Body of pancreas (tissue), 4 donors: ENCODE results near the gene CACNA1C.

Experiments used
- CTCF ChIP-seq, 7 experiments: fragments of 450-650 bp in 4 of 7; fragments of 200-600 bp in 3 of 7; sonication (generic) in 3 of 7; IDR thresholded peaks; one replicate each; pipeline ENCODE4 v1.5.1; 2016 to 2019; ENCODE audit warnings: antibody characterized with exemption in 7 of 7
- POLR2A ChIP-seq, 3 donors: fragments of 450-650 bp; IDR thresholded peaks; one replicate each; pipeline ENCODE4 v1.6.1; 2016; ENCODE audit warnings: antibody characterized with exemption in 3 of 3, mild to moderate bottlenecking in 2 of 3

DNA sequence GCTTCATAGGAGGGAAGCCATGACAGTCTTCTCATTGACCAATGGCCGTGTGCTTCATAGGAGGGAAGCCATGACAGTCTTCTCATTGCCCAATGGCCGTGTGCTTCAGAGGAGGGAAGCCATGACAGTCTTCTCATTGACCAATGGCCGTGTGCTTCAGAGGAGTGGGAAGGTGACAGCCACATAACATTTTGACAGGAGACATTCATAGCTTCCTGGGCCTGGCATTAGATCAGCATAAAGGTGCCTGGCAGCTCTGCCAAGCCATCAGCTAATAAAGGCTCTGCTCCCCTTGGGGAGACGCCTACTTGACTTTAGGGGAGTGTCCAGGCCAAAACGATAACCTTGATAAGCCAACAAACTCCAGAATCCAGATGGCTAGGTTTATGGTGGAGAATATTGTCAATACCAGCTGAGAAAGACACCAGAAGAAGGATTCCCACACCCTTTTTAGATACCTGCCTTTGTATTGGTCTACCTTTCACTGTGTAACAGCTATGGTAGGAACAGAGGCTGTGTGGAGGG lies 468.0 kb downstream of the CACNA1C start:
- TF ChIP-seq CTCF (IDR thresholded peaks at IDR 0.05) (no peak), POLR2A (IDR thresholded peaks at IDR 0.05) (no peak)
